UCSD-AML1 (cell line): Measurements from ENCODE around the gene PPP1R7.
"Not testable (repeated sequence)": the region's sequence is repeated elsewhere in the genome, so short reads cannot be mapped to it uniquely, and the experiment has no call there.

Experiments used
- DNase-seq: peaks from one replicate; lab custom pipeline; 2025; ENCODE audit not compliant: unreplicated experiment; lab: John Stamatoyannopoulos, UW

PPP1R7 gene

GRCh38 chr2:241149925-241150659, at the start of gene PPP1R7:
PPP1R7 (plus strand) TSS chr2:241150467; CDS start chr2:241150496, 29 bp downstream.
- DNase-seq, result peak; percentile 94

DNA sequence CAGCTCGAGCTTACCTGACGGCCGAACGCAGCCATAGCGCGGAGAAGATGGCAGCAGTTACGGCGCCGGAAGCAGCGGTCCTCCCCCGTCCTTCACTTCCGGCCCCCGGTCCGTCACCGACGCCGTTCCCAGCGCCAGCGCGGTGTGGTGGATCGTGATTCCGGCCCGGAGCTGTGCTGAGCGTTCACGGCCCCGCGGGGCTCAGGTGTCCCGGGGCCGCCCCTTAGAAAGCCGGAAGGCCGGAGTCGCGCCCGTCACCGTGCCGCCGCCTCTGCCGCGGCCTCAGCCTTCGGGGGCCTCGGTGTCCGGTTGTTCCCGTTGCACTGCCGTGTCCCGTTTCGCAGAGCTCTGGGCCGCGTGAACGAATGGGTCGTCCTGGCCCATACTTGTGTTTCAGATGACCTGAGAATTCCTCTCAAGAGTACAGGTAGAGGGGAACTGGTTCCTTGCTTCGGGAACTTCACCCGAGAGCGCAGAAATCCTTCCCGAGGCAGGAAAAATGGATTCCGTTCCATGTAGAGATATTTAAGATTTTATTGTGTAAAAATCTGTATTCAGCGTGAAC, 47.9 kb upstream of the PPP1R7 start, which contains the start of gene MTERF4:
TSS of gene MTERF4 (minus strand) at position 49 of the 565 bp plus-strand sequence. CDS start at position 35, 14 bp downstream.
- DNase-seq, result peak; percentile 89

GRCh38 chr2:241103176-241103595, 47.1 kb upstream of the PPP1R7 start:
- DNase-seq, result no peak

DNA sequence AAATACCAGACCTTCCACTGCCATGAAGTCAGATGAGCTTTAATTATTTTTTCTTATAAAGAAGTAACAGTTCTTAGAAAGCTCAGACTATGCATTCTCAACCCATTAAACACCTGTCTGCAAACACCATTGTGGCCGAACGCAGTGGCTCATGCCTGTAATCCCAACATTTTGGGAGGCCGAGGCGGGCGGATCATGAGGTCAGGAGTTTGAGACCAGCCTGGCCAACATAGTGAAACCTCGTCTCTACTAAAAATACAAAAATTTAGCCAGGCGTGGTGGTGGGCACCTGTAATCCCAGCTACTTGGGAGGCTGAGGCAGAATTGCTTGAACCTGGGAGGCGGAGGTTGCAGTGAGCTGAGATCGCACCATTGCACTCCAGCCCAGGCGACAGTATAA, 45.7 kb upstream of the PPP1R7 start:
- DNase-seq, result not testable (repeated sequence)

DNA sequence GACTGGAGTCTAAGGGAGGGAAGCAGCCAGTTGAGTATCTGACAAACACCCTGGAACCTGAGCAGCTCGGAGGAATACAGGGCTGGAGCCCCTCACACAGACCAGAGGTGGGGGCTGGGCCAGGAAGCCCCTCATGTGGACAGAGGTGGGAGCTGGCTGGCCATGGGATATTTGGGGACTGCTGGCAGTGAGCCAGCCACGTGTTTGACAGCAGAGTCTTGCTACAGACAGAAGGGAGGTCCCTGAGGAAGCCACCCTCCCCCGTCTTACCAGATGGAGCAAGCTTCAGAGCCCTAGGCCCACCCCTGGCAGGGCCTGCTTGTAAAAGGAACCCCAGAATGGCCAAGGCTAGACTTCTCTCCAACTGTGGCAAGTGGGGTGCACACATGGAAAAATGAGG, 44.6 kb upstream of the PPP1R7 start:
- DNase-seq, result no peak

- no peak for DNase-seq
Observed at GRCh38 chr2:241107031-241107783, 43.1 kb upstream of the PPP1R7 start.

DNA sequence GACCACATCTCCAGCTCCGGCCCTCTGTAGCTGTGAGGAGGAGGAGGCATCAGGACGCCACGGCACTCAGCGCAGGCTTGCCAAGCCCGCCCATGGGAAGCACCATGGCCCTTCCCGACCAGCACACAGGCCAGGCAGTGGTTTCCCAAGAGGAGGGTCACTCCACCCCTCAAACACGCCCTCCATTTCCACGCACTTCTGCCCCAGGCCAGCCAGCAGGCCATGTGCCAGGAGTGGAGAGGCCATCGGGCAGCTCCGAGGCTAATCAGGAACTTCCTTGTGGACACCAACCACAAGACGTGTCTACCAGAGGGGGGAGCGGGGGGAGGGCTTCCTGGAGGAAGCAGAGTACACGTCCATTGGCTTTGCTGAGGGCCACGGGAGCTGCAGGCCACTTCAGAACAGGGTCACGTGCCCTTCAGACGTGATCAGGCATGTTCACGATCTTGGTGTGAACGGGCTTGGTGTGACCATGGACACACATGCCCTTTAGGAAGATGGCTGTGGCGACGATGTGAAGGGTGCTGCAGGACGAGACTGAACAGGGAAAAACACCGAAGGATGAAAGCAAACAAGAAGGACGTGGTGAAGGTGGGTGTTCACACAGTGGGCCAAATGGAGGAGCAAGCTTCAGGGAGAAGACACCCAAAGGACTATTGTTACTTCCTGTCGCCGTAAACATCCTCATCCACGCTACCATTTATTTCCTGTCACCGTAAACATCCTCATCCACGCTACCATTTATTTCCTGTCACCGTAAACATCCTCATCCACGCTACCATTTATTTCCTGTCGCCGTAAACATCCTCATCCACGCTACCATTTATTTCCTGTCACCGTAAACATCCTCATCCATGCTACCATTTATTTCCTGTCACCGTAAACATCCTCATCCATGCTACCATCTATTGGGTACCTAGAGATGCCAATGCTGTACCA, 41.7 kb upstream of the PPP1R7 start:
- DNase-seq, result peak; percentile 23

DNA sequence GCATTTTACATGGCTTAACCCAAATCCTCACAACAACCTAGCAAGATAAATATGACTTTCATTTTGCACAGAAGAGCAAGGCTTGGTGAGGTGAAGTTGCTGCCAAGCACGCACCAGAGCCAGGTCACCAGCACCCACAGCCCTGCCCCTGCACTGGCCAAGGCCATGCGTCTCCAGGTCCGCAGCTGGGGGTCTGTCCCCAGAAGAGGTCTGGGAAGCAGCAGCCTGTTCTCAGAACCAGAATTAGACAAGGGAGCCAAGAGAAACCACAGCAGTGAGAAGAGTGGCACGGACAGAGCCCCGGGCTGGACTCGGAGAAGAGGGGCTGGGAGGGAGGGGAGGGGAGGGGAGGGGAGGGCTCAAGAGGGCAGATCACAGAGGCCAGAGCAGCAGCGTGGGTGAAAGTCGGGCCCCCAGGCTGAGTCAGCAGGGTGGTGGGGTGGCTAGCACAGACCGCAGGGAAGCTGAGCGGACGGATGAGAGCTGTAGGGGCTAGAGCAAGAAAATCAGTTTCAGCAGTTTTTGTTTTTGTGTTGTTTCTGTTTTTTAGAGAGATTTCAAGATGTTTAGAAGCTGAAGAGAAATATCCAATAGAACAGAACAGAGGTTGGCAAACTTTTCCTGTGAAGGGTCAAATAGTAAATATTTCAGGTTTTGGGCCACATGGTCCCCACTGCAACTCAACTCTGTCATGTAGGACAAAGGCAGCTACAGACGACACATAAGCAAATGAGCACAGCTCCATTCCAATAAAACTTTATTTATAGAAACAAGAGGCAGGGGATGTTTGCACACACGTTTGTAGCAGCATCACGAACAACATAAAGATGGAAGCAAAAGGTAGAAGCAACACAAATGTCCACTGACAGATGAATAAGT, 40.8 kb upstream of the PPP1R7 start:
- DNase-seq, result no peak

DNA sequence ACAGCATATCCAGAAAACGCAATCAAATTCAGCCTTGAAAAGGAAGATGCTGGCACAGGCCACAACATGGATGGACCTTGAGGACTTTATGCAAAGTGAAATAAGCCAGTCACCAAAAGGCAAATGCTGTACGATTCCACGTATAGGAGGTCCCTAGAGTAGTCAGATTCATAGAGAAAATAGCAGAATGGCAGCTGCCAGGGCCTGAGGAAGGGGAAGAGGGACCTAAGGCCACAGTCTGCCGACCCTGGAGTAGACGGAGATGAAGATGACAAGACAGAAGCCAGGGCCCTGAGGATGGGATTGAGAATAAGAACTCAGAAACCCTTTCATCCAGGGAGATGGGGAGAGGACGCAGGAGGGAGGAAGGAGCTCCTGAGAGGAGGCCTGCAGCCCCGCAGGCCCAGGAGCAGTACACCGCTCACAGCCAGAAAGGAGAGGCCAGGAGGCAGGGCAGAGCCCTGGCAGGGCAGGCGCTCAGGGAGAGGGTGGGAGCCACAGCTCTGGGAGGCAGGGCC, 40.1 kb upstream of the PPP1R7 start:
- no peak for DNase-seq

DNA sequence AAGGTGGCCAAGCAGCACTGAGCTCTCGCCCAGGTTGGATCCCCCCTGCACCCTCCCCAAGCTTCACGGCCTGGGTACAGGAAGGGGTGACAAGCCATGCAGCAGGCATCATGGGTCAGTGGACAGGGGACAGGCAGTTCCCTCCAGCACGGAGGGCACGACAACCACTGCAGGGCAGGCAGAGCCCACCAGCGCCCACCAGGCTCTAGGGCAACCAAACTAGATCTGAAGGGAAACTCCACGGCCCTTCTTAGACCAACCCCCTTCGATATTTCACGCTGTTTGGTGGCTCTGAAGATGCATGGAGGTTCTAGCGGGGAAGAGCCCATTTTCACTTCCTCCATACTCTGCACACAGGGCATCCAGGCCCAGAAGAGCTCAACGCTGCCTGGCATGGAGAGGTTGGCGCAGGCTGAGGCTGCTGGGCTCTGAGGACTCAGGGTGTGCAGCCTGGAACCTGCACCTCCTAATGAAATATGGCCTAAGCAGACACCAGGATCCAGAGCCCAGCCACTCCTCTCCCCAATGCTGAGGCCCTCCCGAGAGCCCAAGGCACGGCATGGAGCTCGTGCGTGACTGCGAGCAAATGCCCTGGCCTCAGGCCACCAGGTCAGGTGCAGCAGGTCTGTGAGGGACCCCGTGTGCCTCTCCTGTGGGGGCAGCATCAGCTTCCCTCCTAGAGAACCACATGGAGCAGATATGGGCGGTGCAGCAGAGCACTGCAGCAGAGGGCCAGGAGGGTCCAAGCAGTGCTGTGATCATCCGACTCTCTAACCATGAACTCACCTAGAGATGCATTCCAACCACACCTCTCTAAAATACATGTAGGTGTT, 39.4 kb upstream of the PPP1R7 start:
- no peak for DNase-seq

- DNase-seq, result no peak
Observed at GRCh38 chr2:241111440-241111805, 38.8 kb upstream of the PPP1R7 start.

GRCh38 chr2:241112046-241112445, 38.2 kb upstream of the PPP1R7 start:
- no peak for DNase-seq

DNA sequence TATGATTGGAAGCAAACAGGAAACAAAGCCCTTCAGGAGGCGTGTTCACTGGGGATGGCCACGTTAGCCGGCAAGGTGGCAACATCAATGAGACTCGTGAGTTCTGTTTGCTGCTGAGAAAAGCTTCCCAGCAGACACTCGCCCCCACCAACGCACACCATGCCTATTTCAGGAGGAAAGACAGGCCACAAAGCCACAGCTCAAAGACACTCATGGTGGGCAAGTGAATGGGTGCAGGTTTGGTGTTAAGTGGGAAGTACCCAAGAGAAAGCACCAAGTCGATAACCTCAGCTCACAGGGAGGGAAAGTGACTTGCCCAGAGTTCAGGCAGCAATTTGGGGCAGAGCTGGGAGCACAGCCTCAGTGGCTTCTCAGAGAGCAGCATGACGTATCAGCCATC, 37.7 kb upstream of the PPP1R7 start:
- no peak for DNase-seq

GRCh38 chr2:241114836-241115235, 35.4 kb upstream of the PPP1R7 start:
- DNase-seq, result no peak

DNA sequence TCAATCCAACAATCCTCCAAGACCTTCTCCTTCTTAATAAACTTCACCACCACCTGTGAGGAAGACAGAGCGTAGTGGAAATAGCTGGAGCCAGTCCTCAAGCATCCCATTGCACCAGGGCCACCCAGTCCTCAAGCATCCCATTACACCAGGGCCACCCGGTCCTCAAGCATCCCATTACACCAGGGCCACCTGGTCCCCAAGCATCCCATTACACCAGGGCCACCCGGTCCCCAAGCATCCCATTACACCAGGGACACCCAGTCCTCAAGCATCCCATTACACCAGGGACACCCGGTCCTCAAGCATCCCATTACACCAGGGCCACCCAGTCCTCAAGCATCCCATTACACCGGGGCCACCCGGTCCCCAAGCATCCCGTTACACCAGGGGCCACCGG, 34.9 kb upstream of the PPP1R7 start:
- DNase-seq, result no peak

- DNase-seq, result no peak
Observed at GRCh38 chr2:241116606-241117560, 33.4 kb upstream of the PPP1R7 start.

- no peak for DNase-seq
Observed at GRCh38 chr2:241118737-241119505, 31.3 kb upstream of the PPP1R7 start.
